GM21737 (cell line): ENCODE results near the gene MEIS1.

Experiments used
- ATAC-seq: cut with Tn5 transposase; IDR thresholded peaks from one replicate; pipeline ENCODE4 v1.9.1; 2021; ENCODE audit warnings: mild to moderate bottlenecking, moderate library complexity; ENCODE audit not compliant: unreplicated experiment

The MEIS1 gene

DNA sequence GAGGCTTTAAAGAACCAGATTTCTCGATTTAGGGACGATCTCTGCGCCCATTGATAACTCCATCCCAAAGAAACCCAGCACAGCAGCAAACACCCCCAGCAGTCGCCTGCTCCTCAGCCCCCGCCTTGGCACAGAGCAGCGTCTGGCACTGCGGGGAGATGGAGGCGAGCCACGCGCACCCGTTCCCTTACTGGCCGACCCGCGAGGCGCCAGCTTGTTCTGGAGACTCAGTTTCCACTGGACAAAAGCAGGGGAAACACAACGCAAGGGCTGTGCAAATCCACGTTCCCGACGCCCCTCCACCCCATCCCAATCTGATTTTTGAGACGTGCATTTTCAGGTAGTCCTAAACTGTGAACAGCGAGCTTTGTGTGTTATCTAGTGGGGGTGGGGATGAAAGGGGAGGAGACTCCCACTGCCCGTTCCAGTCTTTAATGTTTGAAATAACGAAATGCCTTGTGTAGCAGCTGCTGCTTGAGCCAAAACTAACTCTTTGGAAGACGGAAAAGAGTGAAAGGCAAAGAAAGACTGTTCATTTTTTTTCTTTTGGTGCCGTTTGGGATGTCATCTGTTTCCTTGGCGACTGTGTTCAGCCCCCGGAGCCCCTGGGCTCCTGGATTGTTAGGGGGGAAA is 143.2 kb downstream of the MEIS1 start:
- no peak for ATAC-seq

DNA sequence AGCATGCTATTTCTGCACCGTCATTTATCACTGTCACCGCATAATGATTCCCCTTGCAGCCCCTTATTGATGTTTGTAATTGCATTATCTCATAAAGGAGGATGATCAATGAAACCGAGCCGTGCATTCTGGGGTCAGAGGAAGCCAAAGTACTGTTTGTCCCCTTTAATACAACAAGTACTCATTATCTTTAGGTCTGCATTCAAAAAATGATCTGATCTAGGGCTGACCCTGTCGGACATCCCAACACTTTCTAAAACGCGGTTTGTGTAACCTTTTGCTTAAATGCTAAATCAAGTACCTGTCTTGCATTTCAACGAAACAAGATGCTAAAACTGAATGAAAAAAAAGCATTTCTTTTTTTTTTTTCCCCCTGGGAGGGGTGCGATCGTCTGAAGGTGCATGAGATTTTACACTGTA is 143.8 kb downstream of the MEIS1 start:
- no peak for ATAC-seq

DNA sequence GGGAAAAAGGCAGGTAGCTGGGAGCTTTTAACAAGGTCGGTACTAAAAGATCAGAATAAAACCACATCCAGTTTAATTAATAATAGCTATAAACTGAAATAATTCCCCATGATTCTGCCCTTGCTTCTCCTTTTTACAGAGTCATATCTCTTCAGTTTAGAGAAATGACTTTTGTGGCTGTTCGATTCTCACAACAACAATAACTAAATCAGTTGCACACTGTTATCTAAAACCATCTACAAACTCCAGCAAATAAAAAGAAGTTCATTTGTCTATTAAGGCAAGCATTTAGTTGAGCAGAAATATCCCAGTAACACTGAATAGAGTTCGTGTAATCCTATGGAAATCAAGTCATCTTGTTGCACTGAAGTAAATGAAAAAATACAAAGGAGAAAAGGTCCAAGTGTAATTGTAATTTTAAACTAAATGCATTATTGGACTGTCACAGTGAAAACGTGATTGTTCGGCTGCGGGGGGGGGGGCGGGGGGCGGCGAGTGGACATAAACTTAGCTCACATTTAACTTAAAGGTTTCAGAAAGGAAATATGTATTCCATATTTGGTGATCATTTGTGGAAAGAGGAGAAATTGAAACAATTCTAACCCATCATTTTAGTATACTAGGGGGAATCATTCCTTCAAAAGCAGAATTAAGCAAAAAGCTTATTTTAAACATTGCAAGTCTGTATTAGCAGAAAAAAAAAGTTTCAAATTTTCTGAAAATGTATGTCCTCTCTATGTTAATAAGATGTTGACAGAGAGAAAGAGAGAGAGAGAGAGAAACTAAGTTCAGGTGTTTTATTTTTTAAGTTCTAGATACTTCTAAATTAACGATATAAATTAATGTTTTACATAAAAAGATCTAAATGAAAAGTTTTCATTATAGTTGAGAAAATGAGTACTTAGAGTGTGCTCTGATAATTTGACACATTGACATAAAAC is 144.5 kb downstream of the MEIS1 start:
- no peak for ATAC-seq

DNA sequence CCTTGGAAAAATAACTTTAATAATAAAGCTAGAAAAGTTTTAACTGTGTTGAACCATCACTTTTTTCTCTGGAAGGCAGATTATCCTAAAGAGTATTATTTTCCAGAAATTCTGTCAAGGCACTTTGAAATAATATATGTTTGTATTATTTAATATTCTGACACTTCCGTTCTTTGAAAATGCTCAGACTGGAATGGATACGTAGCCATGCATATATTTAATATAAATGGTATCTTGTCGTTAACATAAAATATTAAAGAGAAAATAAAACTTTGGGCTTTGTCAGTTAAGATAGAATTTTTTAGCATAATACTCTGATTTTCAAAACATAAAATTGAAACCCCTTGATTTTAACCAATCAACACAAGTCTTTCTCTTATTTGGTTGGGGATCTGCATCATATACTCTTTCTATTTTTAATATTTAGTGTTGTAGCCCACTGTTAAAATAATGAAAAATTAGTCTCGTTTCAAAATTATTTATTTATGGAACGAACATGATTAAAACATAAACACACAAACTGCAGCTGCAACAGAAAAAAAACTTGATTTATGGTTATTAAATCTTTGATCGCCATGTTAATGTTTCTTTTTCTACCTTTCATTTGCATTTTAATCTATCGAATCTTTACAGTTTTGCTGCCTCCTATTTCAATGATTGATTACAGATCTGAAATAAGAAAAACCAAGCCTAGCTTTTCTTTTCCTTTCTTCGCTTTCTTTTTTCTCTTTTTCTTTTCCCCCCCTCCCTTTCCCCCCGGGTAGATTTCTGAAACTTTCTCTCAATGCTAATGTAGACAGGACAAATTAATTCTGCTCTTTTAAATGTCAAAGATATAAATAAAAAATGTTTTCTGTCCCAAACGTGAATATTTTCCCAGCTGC is 145.5 kb downstream of the MEIS1 start:
- ATAC-seq, result no peak

DNA sequence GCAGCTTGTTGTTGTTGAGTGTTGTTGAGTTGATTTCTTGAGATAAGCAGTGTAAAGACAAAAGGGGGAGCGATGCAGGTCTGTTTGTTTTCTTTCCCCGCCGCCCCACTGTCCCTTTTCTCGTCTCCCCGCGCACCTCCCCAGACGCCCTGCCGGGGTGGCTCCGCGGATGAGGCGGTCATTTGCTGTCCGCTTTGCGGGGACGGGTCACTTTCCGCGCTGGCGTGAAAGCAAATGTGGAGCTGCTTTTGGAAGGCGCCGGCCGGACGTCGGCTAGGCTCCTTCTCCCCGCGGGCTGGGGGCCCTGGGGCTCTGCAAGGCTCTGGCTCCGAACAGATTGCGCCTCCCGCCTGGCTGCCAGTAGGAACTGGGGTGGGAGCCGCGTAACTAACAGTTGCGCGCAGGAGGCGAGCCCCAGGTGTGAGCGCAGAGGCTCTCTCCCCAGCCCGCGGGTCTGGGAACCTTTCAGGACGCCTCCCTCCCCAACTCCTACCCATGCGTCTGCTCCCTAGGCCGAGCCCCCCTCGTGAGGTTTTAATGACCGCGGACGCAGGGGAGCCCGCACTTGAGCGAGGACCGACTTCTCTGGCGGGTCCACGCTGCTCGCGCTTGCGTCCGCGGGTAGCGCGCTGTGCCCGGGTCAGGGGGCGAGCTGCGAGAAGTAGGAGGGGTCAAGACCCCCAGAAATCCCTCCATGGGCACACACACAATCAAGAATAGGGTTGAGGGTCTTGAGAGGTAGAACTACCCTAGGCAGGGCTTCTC is 146.6 kb downstream of the MEIS1 start:
- ATAC-seq, result no peak

DNA sequence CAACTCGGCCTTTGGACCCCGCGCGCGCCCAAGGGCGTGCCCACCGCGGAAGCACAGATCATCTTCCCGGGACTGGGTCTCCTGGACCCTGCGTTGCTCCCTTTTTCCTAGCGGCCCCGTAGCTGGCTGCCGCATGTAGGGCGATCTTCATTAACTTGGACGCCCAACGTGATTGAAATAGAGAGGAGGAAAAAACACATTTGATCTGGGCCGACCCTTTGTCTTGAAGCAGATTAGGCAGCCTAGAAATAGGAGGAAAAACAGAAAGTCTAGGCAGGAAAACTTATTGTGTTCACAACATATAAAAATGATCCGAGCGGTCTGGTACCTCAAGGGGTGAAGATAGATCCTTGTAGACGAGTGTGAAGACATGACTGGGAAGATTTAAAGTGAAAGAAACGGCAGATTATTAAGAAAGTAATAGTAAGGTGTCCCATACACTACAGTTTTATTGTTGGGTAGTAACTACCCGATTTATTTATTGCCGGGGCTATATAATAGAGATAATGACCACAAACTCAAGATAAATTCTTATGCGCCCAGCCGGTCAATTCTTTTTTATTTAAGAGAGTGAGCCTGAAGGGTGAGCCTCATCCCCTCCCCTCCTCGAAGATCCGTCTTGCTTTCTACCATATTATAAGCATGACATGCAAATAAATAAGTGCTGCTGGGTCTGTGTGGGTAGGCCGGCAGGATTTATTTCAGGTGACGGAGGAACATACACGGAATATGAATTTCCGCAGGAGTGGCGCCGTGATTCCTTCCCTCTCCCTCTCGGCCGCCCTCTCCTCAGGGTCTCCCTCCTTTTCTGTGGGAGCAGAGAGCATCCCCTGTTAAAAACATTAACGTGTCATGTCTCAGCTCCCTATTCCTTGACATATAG is 147.4 kb downstream of the MEIS1 start:
- ATAC-seq, result no peak

DNA sequence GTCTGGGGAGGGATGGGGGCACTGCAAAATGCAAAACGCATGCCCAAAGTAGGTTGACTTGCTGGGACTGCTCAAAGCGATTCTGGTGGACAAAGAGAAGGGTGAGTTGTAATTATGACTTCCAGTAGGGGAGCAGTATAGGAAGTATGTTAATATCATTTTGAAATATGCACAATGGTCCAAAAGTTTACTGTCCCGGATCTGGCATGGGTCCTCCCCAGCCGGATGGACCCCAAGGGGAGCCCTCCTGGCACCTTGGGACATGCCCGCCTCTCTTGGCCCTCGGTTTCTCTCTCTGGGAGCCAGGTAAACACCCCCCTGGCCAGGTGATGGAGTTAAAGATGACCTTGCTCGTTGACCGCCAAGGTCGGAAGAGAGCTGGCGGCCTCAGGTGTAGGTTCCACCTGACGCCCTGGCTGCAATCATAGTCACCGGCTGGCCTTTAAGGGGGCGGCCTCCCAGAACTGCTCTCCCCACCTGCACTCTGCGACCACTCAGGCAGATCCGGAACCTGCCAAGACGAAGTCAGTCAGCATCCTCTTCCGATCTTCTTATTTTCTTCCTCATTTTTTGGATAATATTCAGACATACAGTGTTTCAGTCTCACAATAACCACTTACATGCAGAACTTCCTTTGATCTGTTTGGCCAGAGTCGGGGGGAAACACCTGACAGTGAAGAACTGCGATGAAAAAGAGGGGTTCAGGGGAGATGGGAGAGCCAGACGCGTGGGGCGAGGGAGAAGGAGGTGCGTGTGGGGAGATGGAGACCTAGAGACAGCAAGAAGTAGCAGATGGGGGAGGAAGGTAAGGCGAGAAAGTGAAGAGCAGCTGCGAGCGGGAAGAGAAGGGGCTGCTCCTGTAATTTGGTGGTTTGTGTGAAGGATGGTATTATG is 148.3 kb downstream of the MEIS1 start:
- ATAC-seq, result no peak

DNA sequence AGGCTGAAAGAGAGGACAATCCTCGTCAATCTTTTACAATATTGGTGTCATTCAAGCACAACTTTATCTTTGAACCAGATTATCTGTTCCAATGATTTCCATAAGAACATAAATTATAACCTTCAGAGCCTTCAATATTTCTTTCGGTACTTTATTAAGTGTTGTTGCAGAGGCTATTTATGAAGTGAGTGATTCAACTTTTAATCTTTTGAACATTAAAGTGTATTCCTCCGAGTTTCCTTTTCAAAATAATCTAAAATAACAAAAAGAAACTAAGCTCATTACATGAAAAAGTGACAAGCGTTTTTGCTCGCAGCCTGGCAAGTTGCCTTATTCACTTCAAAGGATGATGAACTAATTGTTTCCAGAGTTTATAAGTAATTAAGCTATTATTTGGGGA is 149.0 kb downstream of the MEIS1 start:
- ATAC-seq, result no peak

DNA sequence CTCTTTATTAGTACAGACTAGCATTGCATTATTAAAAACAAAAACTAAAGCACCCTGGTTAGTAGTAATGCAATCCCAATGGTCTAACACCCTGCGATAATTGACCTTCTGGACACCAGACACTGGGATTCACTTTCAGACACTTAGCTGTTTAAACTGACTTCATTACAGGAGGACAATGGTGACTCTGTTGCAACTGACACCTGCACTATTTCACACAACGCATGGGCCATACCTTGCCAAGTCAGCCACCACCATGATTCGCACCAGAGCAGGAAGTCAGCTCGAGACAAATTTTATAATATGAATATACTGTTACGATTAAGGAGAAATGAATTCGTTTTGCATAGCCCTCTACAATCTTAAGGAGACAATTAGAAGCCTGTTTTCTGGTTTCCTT is 150.7 kb downstream of the MEIS1 start:
- no peak for ATAC-seq

DNA sequence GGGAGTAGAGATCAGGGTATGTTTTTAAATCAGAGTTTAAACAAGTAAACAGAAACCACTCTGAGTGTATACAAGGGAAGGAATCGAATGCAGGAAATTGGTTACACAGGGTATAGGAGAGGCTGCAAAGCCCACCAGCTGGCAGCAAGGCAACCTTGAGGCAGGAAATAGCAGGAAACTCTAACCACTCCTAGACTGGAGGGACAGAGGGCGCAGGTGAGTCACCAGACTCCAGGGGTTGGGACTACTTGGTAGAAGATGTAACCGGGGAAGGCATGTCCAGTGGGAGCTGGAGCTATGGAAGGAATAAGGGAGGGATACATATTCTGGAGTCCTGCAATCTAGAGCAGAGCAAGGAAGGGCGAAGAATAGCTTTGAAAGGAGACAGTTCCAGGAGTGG is 152.3 kb downstream of the MEIS1 start:
- no peak for ATAC-seq

DNA sequence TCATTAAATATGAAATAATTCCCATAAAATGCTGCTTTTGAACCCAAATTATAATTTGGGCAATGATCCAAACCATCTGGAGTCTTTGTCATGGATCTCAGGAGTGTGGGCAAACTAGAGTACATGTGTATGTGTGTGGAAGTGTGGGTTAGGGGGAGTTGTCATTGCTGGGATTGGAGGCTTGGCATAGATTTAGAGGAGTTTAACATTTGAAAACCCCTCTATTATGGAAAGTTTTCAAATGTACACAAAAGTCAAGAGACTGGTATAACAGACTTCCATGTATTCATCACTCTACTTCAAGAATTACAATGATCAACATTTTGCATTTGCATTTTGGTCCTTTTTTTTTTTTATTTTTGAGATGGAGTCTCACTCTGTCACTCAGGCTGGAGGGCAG is 159.1 kb downstream of the MEIS1 start:
- ATAC-seq, result no peak

DNA sequence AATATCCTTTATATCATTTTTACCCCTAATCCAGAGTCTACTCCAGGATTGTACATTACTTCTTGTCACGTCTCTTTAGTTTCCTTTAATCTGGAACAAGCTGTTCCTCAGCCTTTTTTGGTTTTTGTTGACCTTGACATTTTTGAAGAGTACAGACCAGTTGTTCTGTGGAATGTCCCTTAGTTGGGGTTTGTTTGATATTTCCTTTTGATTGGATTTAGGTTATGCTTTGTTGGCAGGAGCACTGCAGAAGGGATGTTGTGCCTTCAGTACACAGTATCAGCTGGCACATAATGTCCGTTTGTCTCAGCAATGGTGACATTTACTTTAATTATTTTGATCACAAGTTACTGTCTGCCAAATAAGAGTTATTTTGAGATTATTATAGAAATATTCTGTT is 160.6 kb downstream of the MEIS1 start:
- ATAC-seq, result no peak

DNA sequence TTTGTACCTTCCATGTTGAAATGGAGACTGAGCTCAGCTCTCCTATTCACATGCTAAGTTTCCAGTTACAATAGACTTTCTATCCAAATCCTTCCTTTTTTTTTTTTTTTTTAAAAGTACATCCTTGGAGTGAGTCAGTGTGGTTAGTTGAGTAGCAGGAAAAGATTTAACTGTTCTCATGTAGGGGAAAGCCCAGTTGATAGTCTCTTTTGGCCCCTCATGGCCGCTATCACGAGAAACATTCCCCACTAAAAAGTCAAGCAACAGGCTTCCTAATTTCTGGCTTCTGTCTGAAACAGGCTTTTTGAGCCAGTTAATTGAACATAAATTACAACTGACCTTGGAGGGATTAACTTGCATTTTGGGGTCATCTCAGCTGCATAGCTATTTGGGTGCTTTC is 161.3 kb downstream of the MEIS1 start:
- no peak for ATAC-seq

DNA sequence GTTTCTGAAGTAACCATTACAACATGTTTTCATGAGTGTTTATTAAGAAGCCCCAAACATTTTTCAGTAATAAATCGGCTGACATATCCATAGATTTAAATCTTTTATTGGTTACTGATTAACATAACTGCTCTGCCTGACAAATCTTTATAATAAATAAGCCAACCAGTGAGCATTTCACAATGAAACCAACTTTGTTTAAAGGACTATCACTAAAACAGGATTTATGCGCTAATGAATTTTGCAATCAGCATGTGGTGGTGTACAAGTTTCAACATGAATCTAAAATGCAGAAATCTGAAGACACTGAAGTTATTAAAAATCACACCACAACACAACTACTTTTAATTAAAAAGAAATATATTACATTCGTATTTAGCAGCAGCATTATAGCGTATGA is 166.7 kb downstream of the MEIS1 start:
- ATAC-seq, result no peak

DNA sequence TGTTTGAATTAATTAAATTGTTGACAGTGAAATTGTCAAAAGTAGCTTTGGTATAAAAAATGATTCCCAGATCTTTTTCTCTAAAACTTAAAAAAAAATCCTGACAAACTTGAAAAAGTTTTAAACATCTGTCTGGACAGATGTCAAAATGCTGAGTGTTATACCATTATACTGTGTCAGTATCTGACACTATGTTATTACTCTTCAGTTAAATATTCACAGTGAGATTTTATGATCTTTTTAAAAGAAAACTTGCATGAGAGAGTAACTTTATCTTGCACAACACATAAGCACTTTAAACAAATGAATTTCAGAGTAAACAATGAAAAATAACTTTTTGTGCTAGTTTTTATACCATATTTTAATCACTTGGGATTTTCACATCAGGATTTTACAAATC is 167.4 kb downstream of the MEIS1 start:
- no peak for ATAC-seq

DNA sequence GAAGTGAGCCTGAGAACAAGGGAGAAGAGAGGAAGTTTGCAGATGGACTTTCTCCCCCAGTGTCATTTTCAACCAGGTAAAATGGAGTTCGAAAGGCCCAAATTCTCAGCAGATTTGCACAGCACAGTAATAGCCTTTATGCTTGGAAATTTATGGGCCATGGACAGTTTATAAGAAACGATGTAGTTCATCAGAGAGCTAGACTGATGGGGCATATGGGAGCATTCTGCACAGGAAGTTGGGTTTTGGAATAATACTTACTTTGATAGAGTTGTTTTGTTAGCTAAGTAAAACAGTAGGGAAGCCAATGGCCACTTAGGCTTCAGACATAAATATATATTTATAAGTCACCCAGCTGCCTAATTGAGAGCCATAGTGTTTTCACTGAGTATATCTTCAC is 169.4 kb downstream of the MEIS1 start:
- no peak for ATAC-seq

DNA sequence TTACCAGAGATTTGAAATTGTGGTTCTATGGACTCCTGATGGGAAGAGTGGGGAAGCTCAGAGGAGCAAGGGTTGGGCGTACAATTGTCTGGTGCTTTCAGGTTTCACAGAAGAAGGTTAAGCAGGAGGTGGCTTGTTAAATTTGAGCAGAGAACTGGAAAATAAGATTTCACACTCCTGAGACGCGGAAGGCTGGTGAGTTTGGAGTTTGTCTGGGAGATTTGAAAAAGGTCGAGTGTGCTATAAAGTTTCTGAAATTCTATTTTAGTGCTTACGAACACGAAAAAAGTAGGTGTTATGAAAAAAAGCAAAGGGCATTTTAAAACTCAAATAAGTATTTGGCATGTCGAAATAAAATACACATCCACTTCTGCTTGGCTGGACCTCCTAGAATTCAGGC is 170.1 kb downstream of the MEIS1 start:
- ATAC-seq, result no peak

DNA sequence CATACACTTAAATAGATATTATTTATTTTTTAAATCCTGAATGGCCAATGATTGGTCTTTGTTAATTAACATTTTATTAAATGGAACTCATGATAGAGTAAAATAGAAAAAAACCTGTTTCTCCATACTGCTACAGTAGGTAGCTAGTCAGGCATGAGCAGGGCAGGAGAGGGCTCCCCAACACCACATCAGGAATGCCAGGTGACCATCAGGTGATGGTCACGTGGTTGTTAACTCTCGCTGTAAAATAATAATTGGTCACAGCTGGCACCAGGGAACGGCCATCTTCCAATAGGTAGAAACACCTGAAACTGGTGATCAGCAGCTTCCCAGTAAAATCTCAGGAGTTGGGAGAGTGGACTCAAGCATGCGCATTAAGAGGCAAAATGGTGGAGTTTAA is 172.2 kb downstream of the MEIS1 start:
- no peak for ATAC-seq
